Measurements from ENCODE around the gene SLC25A21.

DNA sequence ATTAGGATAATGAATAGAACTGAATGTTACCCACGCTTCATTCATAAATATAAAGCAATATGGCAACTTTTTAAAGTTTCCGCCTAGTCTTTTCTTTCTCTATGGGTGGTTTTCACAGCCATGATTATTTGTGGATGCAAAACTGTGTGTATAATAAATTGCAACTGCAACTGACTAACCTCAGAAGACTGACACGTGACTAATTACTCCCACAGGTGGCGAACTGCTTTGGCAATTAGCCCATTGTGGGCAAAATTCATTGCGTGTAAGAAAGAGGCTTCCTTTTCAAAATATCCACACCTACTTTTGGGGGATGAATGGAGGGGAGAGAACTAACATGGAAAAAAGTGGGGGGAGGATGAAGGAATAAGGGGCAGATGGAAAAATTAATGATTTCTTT, 79.0 kb downstream of the SLC25A21 start:
- TF ChIP-seq, protein P1, sequence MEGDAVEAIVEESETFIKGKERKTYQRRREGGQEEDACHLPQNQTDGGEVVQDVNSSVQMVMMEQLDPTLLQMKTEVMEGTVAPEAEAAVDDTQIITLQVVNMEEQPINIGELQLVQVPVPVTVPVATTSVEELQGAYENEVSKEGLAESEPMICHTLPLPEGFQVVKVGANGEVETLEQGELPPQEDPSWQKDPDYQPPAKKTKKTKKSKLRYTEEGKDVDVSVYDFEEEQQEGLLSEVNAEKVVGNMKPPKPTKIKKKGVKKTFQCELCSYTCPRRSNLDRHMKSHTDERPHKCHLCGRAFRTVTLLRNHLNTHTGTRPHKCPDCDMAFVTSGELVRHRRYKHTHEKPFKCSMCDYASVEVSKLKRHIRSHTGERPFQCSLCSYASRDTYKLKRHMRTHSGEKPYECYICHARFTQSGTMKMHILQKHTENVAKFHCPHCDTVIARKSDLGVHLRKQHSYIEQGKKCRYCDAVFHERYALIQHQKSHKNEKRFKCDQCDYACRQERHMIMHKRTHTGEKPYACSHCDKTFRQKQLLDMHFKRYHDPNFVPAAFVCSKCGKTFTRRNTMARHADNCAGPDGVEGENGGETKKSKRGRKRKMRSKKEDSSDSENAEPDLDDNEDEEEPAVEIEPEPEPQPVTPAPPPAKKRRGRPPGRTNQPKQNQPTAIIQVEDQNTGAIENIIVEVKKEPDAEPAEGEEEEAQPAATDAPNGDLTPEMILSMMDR (conservative IDR thresholded peaks at IDR 0.05; ENCODE audit: low read depth in 2 of 2): no peak
- TF ChIP-seq EZH2 (IDR thresholded peaks at IDR 0.05; ENCODE audit: low read depth, unreplicated experiment) (no peak), ZNF114 (CRISPR knock-in tag; IDR thresholded peaks at IDR 0.05) (no peak)

All from GM23338 (cell line).